Neural cell (in vitro differentiated cells): ENCODE results near the gene TIMM13.
A peak's percentile ranks its signal among the peaks of the same experiment; 100 is the strongest.

Experiments used
- EP300 ChIP-seq: fragments of 450-650 bp; conservative IDR thresholded peaks from 2 replicates; pipeline ENCODE4 v1.6.1; 2014; ENCODE audit warnings: antibody characterized with exemption, mild to moderate bottlenecking, moderate library complexity; ENCODE audit not compliant: poor library complexity, severe bottlenecking
- EZH2 ChIP-seq: fragments of 200-600, 300-800 bp; shearing (Covaris generic), sonication (generic); IDR thresholded peaks from 2 replicates; pipeline ENCODE4 v1.6.1; 2014; ENCODE audit warnings: antibody characterized with exemption, low read length, borderline replicate concordance, mild to moderate bottlenecking; ENCODE audit not compliant: insufficient read depth, poor library complexity, severe bottlenecking
- MXI1 ChIP-seq: fragments of 450-650 bp; conservative IDR thresholded peaks from 2 replicates; pipeline ENCODE4 v1.6.1; 2014; ENCODE audit warnings: antibody characterized with exemption, mild to moderate bottlenecking; ENCODE audit not compliant: poor library complexity, severe bottlenecking
- POLR2AphosphoS5 ChIP-seq: IDR thresholded peaks from 2 replicates; pipeline ENCODE4 v1.6.1; 2012
- RAD21 ChIP-seq: fragments of 450-650 bp; conservative IDR thresholded peaks from 2 replicates; pipeline ENCODE4 v1.6.1; 2014; ENCODE audit warnings: antibody characterized with exemption, mild to moderate bottlenecking, moderate library complexity
- TAF1 ChIP-seq: IDR thresholded peaks from 2 replicates; pipeline ENCODE4 v1.6.1; 2012; ENCODE audit warnings: low read depth
- TF ChIP-seq, protein P1 (sequence below): fragments of 450-650 bp; IDR thresholded peaks from 2 replicates; pipeline ENCODE4 v1.5.1; 2014; ENCODE audit warnings: antibody characterized with exemption, mild to moderate bottlenecking, moderate library complexity; ENCODE audit not compliant: poor library complexity, severe bottlenecking
- TF ChIP-seq, protein P2 (sequence below): IDR thresholded peaks from 2 replicates; pipeline ENCODE4 v1.6.1; 2012; ENCODE audit warnings: borderline replicate concordance

DNA sequence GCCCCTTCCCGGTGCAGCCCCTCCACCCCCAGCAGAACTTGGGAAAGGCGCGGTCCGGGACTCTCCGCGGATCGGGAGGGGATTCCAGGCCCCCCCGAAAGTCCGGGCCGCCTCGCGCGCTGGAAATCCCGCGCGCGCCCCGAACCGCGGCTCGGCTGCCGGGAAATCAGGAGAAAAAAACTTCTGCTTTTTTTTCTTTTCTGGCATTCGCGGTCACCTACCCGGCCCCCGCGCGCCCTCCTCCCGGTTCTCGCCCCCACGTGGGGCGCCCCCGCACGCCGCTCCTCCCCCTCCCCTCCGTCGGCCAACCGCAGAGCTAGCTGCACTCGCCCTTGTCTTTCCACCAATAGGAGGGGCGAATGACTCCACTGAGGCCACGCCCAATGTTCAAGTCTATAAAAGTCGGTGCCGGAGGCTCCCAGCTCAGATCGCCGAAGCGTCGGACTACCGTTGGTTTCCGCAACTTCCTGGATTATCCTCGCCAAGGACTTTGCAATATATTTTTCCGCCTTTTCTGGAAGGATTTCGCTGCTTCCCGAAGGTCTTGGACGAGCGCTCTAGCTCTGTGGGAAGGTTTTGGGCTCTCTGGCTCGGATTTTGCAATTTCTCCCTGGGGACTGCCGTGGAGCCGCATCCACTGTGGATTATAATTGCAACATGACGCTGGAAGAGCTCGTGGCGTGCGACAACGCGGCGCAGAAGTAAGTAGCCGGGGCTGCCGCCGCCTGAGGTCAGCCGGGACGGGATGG, 48.5 kb upstream of the TIMM13 start, which contains the start of gene GADD45B:
- TF ChIP-seq POLR2AphosphoS5, result peak; percentile 92
- TF ChIP-seq, protein P1, sequence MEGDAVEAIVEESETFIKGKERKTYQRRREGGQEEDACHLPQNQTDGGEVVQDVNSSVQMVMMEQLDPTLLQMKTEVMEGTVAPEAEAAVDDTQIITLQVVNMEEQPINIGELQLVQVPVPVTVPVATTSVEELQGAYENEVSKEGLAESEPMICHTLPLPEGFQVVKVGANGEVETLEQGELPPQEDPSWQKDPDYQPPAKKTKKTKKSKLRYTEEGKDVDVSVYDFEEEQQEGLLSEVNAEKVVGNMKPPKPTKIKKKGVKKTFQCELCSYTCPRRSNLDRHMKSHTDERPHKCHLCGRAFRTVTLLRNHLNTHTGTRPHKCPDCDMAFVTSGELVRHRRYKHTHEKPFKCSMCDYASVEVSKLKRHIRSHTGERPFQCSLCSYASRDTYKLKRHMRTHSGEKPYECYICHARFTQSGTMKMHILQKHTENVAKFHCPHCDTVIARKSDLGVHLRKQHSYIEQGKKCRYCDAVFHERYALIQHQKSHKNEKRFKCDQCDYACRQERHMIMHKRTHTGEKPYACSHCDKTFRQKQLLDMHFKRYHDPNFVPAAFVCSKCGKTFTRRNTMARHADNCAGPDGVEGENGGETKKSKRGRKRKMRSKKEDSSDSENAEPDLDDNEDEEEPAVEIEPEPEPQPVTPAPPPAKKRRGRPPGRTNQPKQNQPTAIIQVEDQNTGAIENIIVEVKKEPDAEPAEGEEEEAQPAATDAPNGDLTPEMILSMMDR, result no peak
- no peak for TF ChIP-seq EZH2
- TF ChIP-seq, protein P2, sequence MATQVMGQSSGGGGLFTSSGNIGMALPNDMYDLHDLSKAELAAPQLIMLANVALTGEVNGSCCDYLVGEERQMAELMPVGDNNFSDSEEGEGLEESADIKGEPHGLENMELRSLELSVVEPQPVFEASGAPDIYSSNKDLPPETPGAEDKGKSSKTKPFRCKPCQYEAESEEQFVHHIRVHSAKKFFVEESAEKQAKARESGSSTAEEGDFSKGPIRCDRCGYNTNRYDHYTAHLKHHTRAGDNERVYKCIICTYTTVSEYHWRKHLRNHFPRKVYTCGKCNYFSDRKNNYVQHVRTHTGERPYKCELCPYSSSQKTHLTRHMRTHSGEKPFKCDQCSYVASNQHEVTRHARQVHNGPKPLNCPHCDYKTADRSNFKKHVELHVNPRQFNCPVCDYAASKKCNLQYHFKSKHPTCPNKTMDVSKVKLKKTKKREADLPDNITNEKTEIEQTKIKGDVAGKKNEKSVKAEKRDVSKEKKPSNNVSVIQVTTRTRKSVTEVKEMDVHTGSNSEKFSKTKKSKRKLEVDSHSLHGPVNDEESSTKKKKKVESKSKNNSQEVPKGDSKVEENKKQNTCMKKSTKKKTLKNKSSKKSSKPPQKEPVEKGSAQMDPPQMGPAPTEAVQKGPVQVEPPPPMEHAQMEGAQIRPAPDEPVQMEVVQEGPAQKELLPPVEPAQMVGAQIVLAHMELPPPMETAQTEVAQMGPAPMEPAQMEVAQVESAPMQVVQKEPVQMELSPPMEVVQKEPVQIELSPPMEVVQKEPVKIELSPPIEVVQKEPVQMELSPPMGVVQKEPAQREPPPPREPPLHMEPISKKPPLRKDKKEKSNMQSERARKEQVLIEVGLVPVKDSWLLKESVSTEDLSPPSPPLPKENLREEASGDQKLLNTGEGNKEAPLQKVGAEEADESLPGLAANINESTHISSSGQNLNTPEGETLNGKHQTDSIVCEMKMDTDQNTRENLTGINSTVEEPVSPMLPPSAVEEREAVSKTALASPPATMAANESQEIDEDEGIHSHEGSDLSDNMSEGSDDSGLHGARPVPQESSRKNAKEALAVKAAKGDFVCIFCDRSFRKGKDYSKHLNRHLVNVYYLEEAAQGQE, result peak; percentile 46
- TF ChIP-seq MXI1, result peak; percentile 42
- peak; percentile 79 for TF ChIP-seq TAF1
- no peak for TF ChIP-seq RAD21
- TF ChIP-seq EP300, result no peak
